Activated B cell treated with CpG ODN at 0.5 μM for 24 hours (primary cell): ENCODE results near the gene WDR72. TPM values are rescaled to one million over a fixed set of nuclear protein-coding genes. Genes with fewer than 3 reads are reported as not detected.

Experiments
- ATAC-seq: fragments of 200-7000 bp; cut with Tn5 transposase; one replicate; pipeline ENCODE4 v1.10.0; 2021; ENCODE audit warnings: low read depth, mild to moderate bottlenecking, moderate library complexity
- CTCF ChIA-PET: fragments of 350-600 bp; sonication (Branson Sonifier 250); formaldehyde crosslinking; loops from one replicate; lab custom pipeline; 2021; ENCODE audit warnings: antibody characterized with exemption; lab: Charles Lee
- POLR2A ChIA-PET: fragments of 350-600 bp; sonication (Branson Sonifier 250); formaldehyde crosslinking; loops from one replicate; lab custom pipeline; 2021; ENCODE audit warnings: antibody characterized with exemption; lab: Charles Lee
- DNase-seq: peaks from one replicate; pipeline ENCODE4 v3.0.0; 2022
- H3K27ac Mint-ChIP-seq: one replicate; pipeline ENCODE4 v1.8.0; 2020; ENCODE audit warnings: mixed read lengths
- H3K27me3 Mint-ChIP-seq: one replicate; pipeline ENCODE4 v1.8.0; 2021; ENCODE audit warnings: mixed read lengths
- H3K36me3 Mint-ChIP-seq: one replicate; pipeline ENCODE4 v1.8.0; 2021; ENCODE audit warnings: low read depth, mixed read lengths
- H3K4me1 Mint-ChIP-seq: one replicate; pipeline ENCODE4 v1.8.0; 2021; ENCODE audit warnings: mixed read lengths
- H3K4me3 Mint-ChIP-seq: one replicate; pipeline ENCODE4 v1.8.0; 2020; ENCODE audit warnings: mild to moderate bottlenecking, mixed read lengths
- H3K9me3 Mint-ChIP-seq: one replicate; pipeline ENCODE4 v1.8.0; 2020; ENCODE audit warnings: mixed read lengths
- CTCF ChIP-seq: fragments of 200-600 bp; IDR thresholded peaks from one replicate; pipeline ENCODE4 v1.8.0; 2022; ENCODE audit warnings: antibody characterized with exemption, mild to moderate bottlenecking
- intact Hi-C: fragments of 100-400 bp; cut with micrococcal nuclease; formaldehyde crosslinking; loops from one replicate; pipeline ENCODE4 v1.15.1; 2024
- total RNA-seq: library from RNA; stranded (reverse); gene quantifications from 2 replicates; pipeline ENCODE4 v1.2.3, GENCODE V29; 2022

The WDR72 gene
- total RNA-seq, 1 donor from 2014 or later: not detected

GRCh38 chr15:53658827-53659555, 100.5 kb downstream of the WDR72 start:
- no peak for DNase-seq
- no peak for TF ChIP-seq CTCF
- Mint-ChIP-seq H3K36me3 (no peaks in the 10 kb centered on the region), H3K4me3 (no peak overlapping the region), H3K9me3 (no peaks in the 10 kb centered on the region), H3K27me3 (no peaks in the 10 kb centered on the region), H3K4me1 (no peaks in the 10 kb centered on the region), H3K27ac (no peak overlapping the region)
- CTCF ChIA-PET: no interaction called here
- no peak for ATAC-seq
- intact Hi-C loops: no loop called here
- POLR2A ChIA-PET: no interaction called here

- no peak for ATAC-seq
- H3K27me3 Mint-ChIP-seq: no peaks in the 10 kb centered on the region
- intact Hi-C loops: no loop called here
- H3K9me3 Mint-ChIP-seq: no peaks in the 10 kb centered on the region
- H3K4me1 Mint-ChIP-seq: no peaks in the 10 kb centered on the region
- DNase-seq: no peak
- no peak overlapping the region for H3K4me3 Mint-ChIP-seq
- no peak overlapping the region for H3K27ac Mint-ChIP-seq
- ChIA-PET CTCF (no interaction called here), POLR2A (no interaction called here)
- no peaks in the 10 kb centered on the region for H3K36me3 Mint-ChIP-seq
- TF ChIP-seq CTCF: no peak
These were observed 101.2 kb downstream of the WDR72 start for GRCh38 chr15:53658255-53658654.

- no peak overlapping the region for H3K4me3 Mint-ChIP-seq
- no peaks in the 10 kb centered on the region for H3K36me3 Mint-ChIP-seq
- TF ChIP-seq CTCF: no peak
- H3K27me3 Mint-ChIP-seq: peaks cover 3% of the 10 kb centered on the region
- DNase-seq (no peak), ATAC-seq (no peak)
- H3K4me1 Mint-ChIP-seq: no peaks in the 10 kb centered on the region
- H3K9me3 Mint-ChIP-seq: no peaks in the 10 kb centered on the region
- ChIA-PET POLR2A (no interaction called here), CTCF (no interaction called here)
- intact Hi-C loops: no loop called here
- H3K27ac Mint-ChIP-seq: no peak overlapping the region
These were observed 110.5 kb downstream of the WDR72 start for GRCh38 chr15:53648934-53649333.

GRCh38 chr15:53644660-53645059, 114.8 kb downstream of the WDR72 start:
- Mint-ChIP-seq H3K4me3 (no peak overlapping the region), H3K27ac (no peak overlapping the region), H3K9me3 (no peaks in the 10 kb centered on the region), H3K27me3 (peaks cover 3% of the 10 kb centered on the region), H3K36me3 (no peaks in the 10 kb centered on the region), H3K4me1 (no peaks in the 10 kb centered on the region)
- DNase-seq: no peak
- intact Hi-C loops: no loop called here
- no peak for ATAC-seq
- no peak for TF ChIP-seq CTCF
- ChIA-PET CTCF (no interaction called here), POLR2A (no interaction called here)

- no peak overlapping the region for H3K4me3 Mint-ChIP-seq
- peaks cover 23% of the 10 kb centered on the region for H3K9me3 Mint-ChIP-seq
- POLR2A ChIA-PET: no interaction called here
- H3K27me3 Mint-ChIP-seq: no peaks in the 10 kb centered on the region
- H3K4me1 Mint-ChIP-seq: no peaks in the 10 kb centered on the region
- no peak overlapping the region for H3K27ac Mint-ChIP-seq
- intact Hi-C loops: no loop called here
- no peak for DNase-seq
- H3K36me3 Mint-ChIP-seq: no peaks in the 10 kb centered on the region
- TF ChIP-seq CTCF: no peak
- no peak for ATAC-seq
- CTCF ChIA-PET: no interaction called here
These were observed 124.9 kb downstream of the WDR72 start for GRCh38 chr15:53634517-53635106.
